ENCODE data around the gene RYR1. TPM values are rescaled to one million over a fixed set of nuclear protein-coding genes. Genes with fewer than 3 reads are reported as not detected.
A peak's percentile ranks its signal among the peaks of the same experiment; 100 is the strongest.

RYR1 gene
- total and polyA plus RNA-seq, 2 of the 13 experiments (the other 11 are each of a cell fraction or from before 2014, with no cell fraction given) = 0.03 TPM; not detected in 1

DNA sequence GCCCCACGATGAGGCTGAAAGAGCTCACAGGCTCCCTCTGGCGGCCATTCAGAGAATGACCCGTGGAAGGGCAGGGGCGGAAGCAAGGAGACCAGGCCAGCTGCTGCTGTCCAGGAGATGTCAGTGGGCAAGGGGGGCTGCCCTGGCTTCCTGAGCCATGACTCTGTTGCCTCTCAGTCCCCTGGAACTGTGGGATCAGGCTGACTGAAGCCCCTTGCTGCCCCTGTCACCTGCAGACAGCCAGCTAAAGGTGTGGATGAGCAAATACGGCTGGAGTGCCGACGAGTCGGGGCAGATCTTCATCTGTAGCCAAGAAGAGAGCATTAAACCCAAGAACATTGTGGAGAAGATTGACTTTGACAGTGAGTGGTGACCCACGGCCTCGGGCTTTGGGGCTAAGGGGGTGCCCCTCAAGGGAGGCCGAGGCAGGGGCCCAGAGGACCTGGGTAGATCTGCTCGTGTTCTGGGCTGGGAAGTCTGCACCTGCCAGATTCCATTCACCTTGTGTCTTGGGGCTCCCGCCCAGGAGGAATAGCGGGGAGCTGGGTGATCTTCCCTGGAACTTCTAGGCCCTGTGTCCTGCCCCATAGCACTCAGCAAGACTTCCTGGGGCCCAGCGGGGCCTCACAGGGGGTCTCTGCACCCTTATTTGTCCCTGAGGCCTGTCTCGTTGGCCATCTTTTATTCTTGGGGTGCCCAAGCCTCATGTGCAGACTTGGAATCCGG, 201.4 kb downstream of the RYR1 start (continued):
- TF ChIP-seq, protein P1, sequence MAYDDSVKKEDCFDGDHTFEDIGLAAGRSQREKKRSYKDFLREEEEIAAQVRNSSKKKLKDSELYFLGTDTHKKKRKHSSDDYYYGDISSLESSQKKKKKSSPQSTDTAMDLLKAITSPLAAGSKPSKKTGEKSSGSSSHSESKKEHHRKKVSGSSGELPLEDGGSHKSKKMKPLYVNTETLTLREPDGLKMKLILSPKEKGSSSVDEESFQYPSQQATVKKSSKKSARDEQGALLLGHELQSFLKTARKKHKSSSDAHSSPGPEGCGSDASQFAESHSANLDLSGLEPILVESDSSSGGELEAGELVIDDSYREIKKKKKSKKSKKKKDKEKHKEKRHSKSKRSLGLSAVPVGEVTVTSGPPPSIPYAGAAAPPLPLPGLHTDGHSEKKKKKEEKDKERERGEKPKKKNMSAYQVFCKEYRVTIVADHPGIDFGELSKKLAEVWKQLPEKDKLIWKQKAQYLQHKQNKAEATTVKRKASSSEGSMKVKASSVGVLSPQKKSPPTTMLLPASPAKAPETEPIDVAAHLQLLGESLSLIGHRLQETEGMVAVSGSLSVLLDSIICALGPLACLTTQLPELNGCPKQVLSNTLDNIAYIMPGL (CRISPR knock-in tag; IDR thresholded peaks at IDR 0.05; ENCODE audit: borderline replicate concordance in 1 of 2, low read depth in 1 of 2) = peak in 1 of 2 experiments; percentile 32; a peak in 1 of 4 replicates
- no peak for TF ChIP-seq ELF1 (CRISPR knock-in tag; IDR thresholded peaks at IDR 0.05)

DNA sequence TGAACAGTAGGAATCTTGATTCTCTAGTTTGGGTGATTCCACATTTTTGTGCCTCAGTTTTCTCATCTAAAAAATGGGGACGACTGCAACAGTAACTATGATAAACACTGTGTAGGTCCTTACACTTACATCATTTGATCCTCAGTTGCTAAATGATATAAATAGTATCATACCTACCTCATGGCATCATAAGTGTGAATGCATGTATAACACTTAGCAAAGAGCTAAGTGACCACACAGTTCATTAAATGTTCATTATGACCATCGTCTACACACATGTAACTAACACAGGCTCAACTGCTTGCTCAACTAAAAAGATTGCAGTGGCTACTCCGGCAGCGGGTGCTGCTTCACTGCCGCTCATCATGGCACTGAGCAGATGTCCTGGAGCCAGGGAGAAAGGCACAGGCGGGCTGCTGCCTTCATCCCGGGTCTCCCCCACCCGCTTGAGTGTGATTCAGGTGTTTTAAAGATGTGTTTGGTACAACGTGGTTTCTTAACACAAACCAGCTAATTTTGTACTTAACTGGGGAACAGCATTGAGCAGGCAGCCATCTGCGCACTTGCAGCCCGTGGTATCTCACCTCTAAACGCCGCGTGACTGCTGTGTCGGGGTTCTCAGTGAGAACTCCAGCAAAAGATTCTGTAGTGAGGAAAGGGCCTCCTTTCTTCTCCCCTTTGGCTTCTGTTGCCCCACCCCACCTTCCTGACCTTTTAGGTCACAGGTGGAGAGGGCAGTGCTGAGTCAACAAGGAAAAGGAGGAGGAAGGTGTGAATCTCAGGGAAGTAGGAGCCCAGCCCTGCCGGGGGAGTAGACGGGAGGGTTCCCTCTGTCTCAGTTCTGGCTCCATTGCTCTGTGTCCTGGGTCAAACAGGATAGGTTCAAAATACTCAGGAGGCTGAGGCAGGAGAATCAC, 202.2 kb downstream of the RYR1 start:
- no TSS peak for BruUV-seq (replicated peaks)
- FAIRE-seq (no peak), DNase-seq (ENCODE audit: low spot score) (no peak), ATAC-seq (no peak)
- no peaks in the 10 kb centered on the region for H3K27me3 ChIP-seq (ENCODE audit: control insufficient read depth in 1 of 2, insufficient read depth in 2 of 2, low read length in 2 of 2)
- intact Hi-C loops (cut with micrococcal nuclease; ENCODE audit: unreplicated experiment) (no loop called here), in situ Hi-C loops (cut with HindIII; ENCODE audit: extremely low pct_ligation_motif_present, low pct_unique_long_range_greater_than_20kb) (loop anchor here (10.0 kb wide), 1 partner anchor 91 kb away; no protein-coding TSS in a partner anchor)
- TF ChIP-seq ZNF629 (CRISPR knock-in tag; conservative IDR thresholded peaks at IDR 0.05) = peak; percentile 81
- no peak for TF ChIP-seq SMAD1 (CRISPR knock-in tag; IDR thresholded peaks at IDR 0.05; ENCODE audit: borderline replicate concordance, low read depth)
- H3K36me3 ChIP-seq (replicated peaks in 1 of 2; ENCODE audit: control insufficient read depth in 1 of 2, insufficient read depth in 2 of 2, low read length in 2 of 2) = peaks cover 5% of the 10 kb centered on the region in 2 experiments; a peak in 2 of 5 replicates
- H2AFZ ChIP-seq (ENCODE audit: low read length) = no peak overlapping the region
- H3K4me1 ChIP-seq (ENCODE audit: insufficient read depth, low read length) = peaks cover 18% of the 10 kb centered on the region
- no peak overlapping the region for H3K9ac ChIP-seq (ENCODE audit: insufficient read depth, low read depth, low read length)
- ChIA-PET POLR2A (interaction anchor here (1.2 to 3.1 kb wide), 5 partner anchors 11 to 233 kb away, joined by 3 to 16 read pairs (median 8); partner anchors contain the start of genes ACTN4, EIF3K and FAM98C), CTCF (ENCODE audit: low intra/inter-chr PET ratio, low total read pairs) (interaction anchor here (0.5 to 2.1 kb wide), 4 partner anchors 50 to 249 kb away, joined by 3 to 13 read pairs (median 3); no protein-coding TSS in a partner anchor)
- H3K4me3 ChIP-seq (replicated peaks in 1 of 3; ENCODE audit: insufficient read depth in 1 of 3, low read depth in 2 of 3, low read length in 3 of 3) = no peak overlapping the region
- 0 out of 2 replicates have a peak, but pooled peaks cover 4% of the 10 kb centered on the region for H4K20me1 ChIP-seq (ENCODE audit: insufficient read depth, low read length)
- no peak overlapping the region for H3K4me2 ChIP-seq (ENCODE audit: low read depth, low read length)
- no peaks in the 10 kb centered on the region for H3K79me2 ChIP-seq (ENCODE audit: insufficient read depth, low read length)
- 98% methylated on average over 17 of the region's 17 CpGs for WGBS (ENCODE audit: low lambda C conversion rate)
- H3K27ac ChIP-seq (ENCODE audit: extremely low read length, insufficient read depth, low read length) = no peak overlapping the region
- no peaks in the 10 kb centered on the region for H3K9me3 ChIP-seq (ENCODE audit: low read length)

Other genes with a start within 250 kb of the RYR1 start
- 1.7 and 3.2 TPM in 2 replicates for gene DPF1, start 209.5 kb upstream of the RYR1 start, total RNA-seq (2016; rRNA removed; fragmentation: Illumina TruSeq; extraction: Trizol)
- 1.0 and 1.3 TPM in 2 replicates for gene DPF1, start 209.5 kb upstream of the RYR1 start, polyA plus RNA-seq (2011; rRNA removed)
- not detected in 2 replicates for gene PPP1R14A, start 177.3 kb upstream of the RYR1 start, total RNA-seq (2016; rRNA removed; fragmentation: Illumina TruSeq; extraction: Trizol)
- gene PPP1R14A, start 177.3 kb upstream of the RYR1 start, polyA plus RNA-seq (2011; rRNA removed) = not detected in 2 replicates
- 0.24 and 0.31 TPM in 2 replicates for gene SPINT2, start 169.1 kb upstream of the RYR1 start, total RNA-seq (2016; rRNA removed; fragmentation: Illumina TruSeq; extraction: Trizol)
- gene SPINT2, start 169.1 kb upstream of the RYR1 start, polyA plus RNA-seq (2011; rRNA removed) = 0.77 and 0.97 TPM in 2 replicates
- 2.8 and 3.3 TPM in 2 replicates for gene C19orf33, start 129.4 kb upstream of the RYR1 start, total RNA-seq (2016; rRNA removed; fragmentation: Illumina TruSeq; extraction: Trizol)
- 2.5 and 3.2 TPM in 2 replicates for gene C19orf33, start 129.4 kb upstream of the RYR1 start, polyA plus RNA-seq (2011; rRNA removed)
- gene YIF1B, start 117.7 kb upstream of the RYR1 start, total RNA-seq (2016; rRNA removed; fragmentation: Illumina TruSeq; extraction: Trizol) = 22.1 and 41.4 TPM in 2 replicates
- gene YIF1B, start 117.7 kb upstream of the RYR1 start, polyA plus RNA-seq (2011; rRNA removed) = 85.2 and 95.6 TPM in 2 replicates
- not detected in 2 replicates for gene KCNK6, start 113.8 kb upstream of the RYR1 start, total RNA-seq (2016; rRNA removed; fragmentation: Illumina TruSeq; extraction: Trizol)
- 0.03 TPM in 2 replicates for gene KCNK6, start 113.8 kb upstream of the RYR1 start, polyA plus RNA-seq (2011; rRNA removed)
- gene CATSPERG, start 97.9 kb upstream of the RYR1 start, total RNA-seq (2016; rRNA removed; fragmentation: Illumina TruSeq; extraction: Trizol) = 0.21 and 1.0 TPM in 2 replicates
- 0.55 and 0.86 TPM in 2 replicates for gene CATSPERG, start 97.9 kb upstream of the RYR1 start, polyA plus RNA-seq (2011; rRNA removed)
- gene PSMD8, start 59.1 kb upstream of the RYR1 start, total RNA-seq (2016; rRNA removed; fragmentation: Illumina TruSeq; extraction: Trizol) = 162 and 182 TPM in 2 replicates
- gene PSMD8, start 59.1 kb upstream of the RYR1 start, polyA plus RNA-seq (2011; rRNA removed) = 296 and 301 TPM in 2 replicates
- gene GGN, start 45.7 kb upstream of the RYR1 start, total RNA-seq (2016; rRNA removed; fragmentation: Illumina TruSeq; extraction: Trizol) = not detected in 2 replicates
- 0.07 TPM in 1 of 2 replicates, not detected in the other for gene GGN, start 45.7 kb upstream of the RYR1 start, polyA plus RNA-seq (2011; rRNA removed)
- 0.06 and 0.15 TPM in 2 replicates for gene SPRED3, start 45.0 kb upstream of the RYR1 start, total RNA-seq (2016; rRNA removed; fragmentation: Illumina TruSeq; extraction: Trizol)
- gene SPRED3, start 45.0 kb upstream of the RYR1 start, polyA plus RNA-seq (2011; rRNA removed) = 0.17 and 0.54 TPM in 2 replicates
- 7.4 and 10.0 TPM in 2 replicates for gene FAM98C, start 30.6 kb upstream of the RYR1 start, total RNA-seq (2016; rRNA removed; fragmentation: Illumina TruSeq; extraction: Trizol)
- 11.0 and 11.5 TPM in 2 replicates for gene FAM98C, start 30.6 kb upstream of the RYR1 start, polyA plus RNA-seq (2011; rRNA removed)
- gene RASGRP4, start 7.5 kb upstream of the RYR1 start, total RNA-seq (2016; rRNA removed; fragmentation: Illumina TruSeq; extraction: Trizol) = not detected in 2 replicates
- gene RASGRP4, start 7.5 kb upstream of the RYR1 start, polyA plus RNA-seq (2011; rRNA removed) = not detected in 2 replicates
- 0.89 TPM in 1 of 2 replicates, not detected in the other for gene MAP4K1, start 184.3 kb downstream of the RYR1 start, total RNA-seq (2016; rRNA removed; fragmentation: Illumina TruSeq; extraction: Trizol)
- 0.24 and 0.35 TPM in 2 replicates for gene MAP4K1, start 184.3 kb downstream of the RYR1 start, polyA plus RNA-seq (2011; rRNA removed)
- gene EIF3K, start 185.5 kb downstream of the RYR1 start, total RNA-seq (2016; rRNA removed; fragmentation: Illumina TruSeq; extraction: Trizol) = 258 and 351 TPM in 2 replicates
- 179 and 230 TPM in 2 replicates for gene EIF3K, start 185.5 kb downstream of the RYR1 start, polyA plus RNA-seq (2011; rRNA removed)
- 167 and 192 TPM in 2 replicates for gene ACTN4, start 214.0 kb downstream of the RYR1 start, total RNA-seq (2016; rRNA removed; fragmentation: Illumina TruSeq; extraction: Trizol)
- 171 and 223 TPM in 2 replicates for gene ACTN4, start 214.0 kb downstream of the RYR1 start, polyA plus RNA-seq (2011; rRNA removed)